ENCODE measurements around the gene PGK1. TPM values are rescaled to one million over a fixed set of nuclear protein-coding genes. Genes with fewer than 3 reads are reported as not detected.
"Not testable (repeated sequence)": the region's sequence is repeated elsewhere in the genome, so short reads cannot be mapped to it uniquely, and the experiment has no call there.

PGK1 gene
- total and polyA plus RNA-seq, 12 donors = 69.4 to 524 (median 320) TPM

- intact Hi-C loops (cut with DNase I) = no loop called here
- WGBS, 4 donors = 57 to 100% (median 81%) methylated on average over 1 of the region's 1 CpG
- DNase-seq = no peak
- Histone ChIP-seq H3K36me3 (replicated peaks in 1 of 2) (peaks cover 0 to 60% of the 10 kb centered on the region in 2 donors), H3K27me3 (no peaks in the 10 kb centered on the region), H3K27ac (no peak overlapping the region), H3K9me3 (replicated peaks in 1 of 3) (no peaks in the 10 kb centered on the region), H3K4me1 (replicated peaks in 1 of 2) (no peaks in the 10 kb centered on the region), H3K4me3 (no peak overlapping the region)
- no peak for TF ChIP-seq CTCF (IDR thresholded peaks at IDR 0.05)
- no peak for TF ChIP-seq POLR2A (IDR thresholded peaks at IDR 0.05)
These were observed 21.1 kb downstream of the PGK1 start for GRCh38 chrX:78125148-78125547.

- H3K4me1 ChIP-seq (replicated peaks in 1 of 2); H3K4me3 ChIP-seq; H3K9me3 ChIP-seq (replicated peaks in 1 of 3); H3K27ac ChIP-seq; H3K27me3 ChIP-seq; intact Hi-C loops (cut with DNase I); DNase-seq: not testable (repeated sequence)
- H3K36me3 ChIP-seq (replicated peaks in 1 of 2) = peaks cover 0 to 54% of the 10 kb centered on the region in 2 donors
These were observed 21.7 kb downstream of the PGK1 start for GRCh38 chrX:78125781-78126180.

GRCh38 chrX:78129714-78130113 is 25.7 kb downstream of the PGK1 start:
- Histone ChIP-seq H3K27ac (no peak overlapping the region), H3K9me3 (replicated peaks in 1 of 3) (no peaks in the 10 kb centered on the region), H3K27me3 (no peaks in the 10 kb centered on the region), H3K36me3 (replicated peaks in 1 of 2) (peaks cover 0 to 23% of the 10 kb centered on the region in 2 donors), H3K4me3 (no peak overlapping the region), H3K4me1 (replicated peaks in 1 of 2) (no peaks in the 10 kb centered on the region)
- DNase-seq = no peak
- no peak for TF ChIP-seq POLR2A (IDR thresholded peaks at IDR 0.05)
- TF ChIP-seq CTCF (IDR thresholded peaks at IDR 0.05) = no peak
- intact Hi-C loops (cut with DNase I) = no loop called here

GRCh38 chrX:78130396-78130795 is 26.3 kb downstream of the PGK1 start:
- no peaks in the 10 kb centered on the region for H3K9me3 ChIP-seq (replicated peaks in 1 of 3)
- H3K27me3 ChIP-seq = no peaks in the 10 kb centered on the region
- H3K4me1 ChIP-seq (replicated peaks in 1 of 2) = no peaks in the 10 kb centered on the region
- peaks cover 0 to 16% of the 10 kb centered on the region in 2 donors for H3K36me3 ChIP-seq (replicated peaks in 1 of 2)
- H3K4me3 ChIP-seq = no peak overlapping the region
- DNase-seq = no peak
- WGBS, 4 donors = 73 to 100% (median 88%) methylated on average over 1 of the region's 1 CpG
- TF ChIP-seq CTCF (IDR thresholded peaks at IDR 0.05) (no peak), POLR2A (IDR thresholded peaks at IDR 0.05) (no peak)
- intact Hi-C loops (cut with DNase I) = no loop called here
- no peak overlapping the region for H3K27ac ChIP-seq

- Histone ChIP-seq H3K4me1 (replicated peaks in 1 of 2) (no peaks in the 10 kb centered on the region), H3K9me3 (replicated peaks in 1 of 3) (no peaks in the 10 kb centered on the region), H3K27me3 (no peaks in the 10 kb centered on the region), H3K4me3 (no peak overlapping the region), H3K27ac (no peak overlapping the region), H3K36me3 (replicated peaks in 1 of 2) (peaks cover 0 to 14% of the 10 kb centered on the region in 2 donors)
- no peak for DNase-seq
- no peak for TF ChIP-seq POLR2A (IDR thresholded peaks at IDR 0.05)
- TF ChIP-seq CTCF (IDR thresholded peaks at IDR 0.05) = no peak
- intact Hi-C loops (cut with DNase I) = no loop called here
- WGBS, 4 donors = 69 to 95% (median 84%) methylated on average over 1 of the region's 1 CpG
These were observed 27.1 kb downstream of the PGK1 start for GRCh38 chrX:78131117-78131516.

Measured in adrenal gland (tissue), 12 donors.